ENCODE measurements around the gene TMEM233.

DNA sequence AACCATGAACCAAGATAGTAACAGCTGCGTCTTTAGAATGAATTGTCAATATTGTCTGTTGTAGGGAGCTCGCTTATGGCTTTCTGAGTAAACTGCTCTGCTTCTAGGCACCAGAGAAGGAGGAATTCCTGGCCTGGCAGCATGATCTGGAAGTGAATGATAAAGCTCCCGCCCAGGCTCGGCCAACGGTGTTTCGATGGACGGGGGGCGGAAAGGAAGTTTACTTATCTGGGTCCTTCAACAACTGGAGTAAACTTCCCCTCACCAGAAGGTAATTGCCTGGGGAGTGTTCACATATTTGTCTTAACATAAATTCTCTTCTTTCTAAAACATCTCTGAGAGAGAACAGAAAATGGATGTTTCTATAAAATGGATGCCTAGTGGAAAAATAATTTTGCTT is 78.6 kb downstream of the TMEM233 start:
- TF ChIP-seq CREB1 (CRISPR knock-in tag; IDR thresholded peaks at IDR 0.05) = no peak
- TF ChIP-seq, protein P1, sequence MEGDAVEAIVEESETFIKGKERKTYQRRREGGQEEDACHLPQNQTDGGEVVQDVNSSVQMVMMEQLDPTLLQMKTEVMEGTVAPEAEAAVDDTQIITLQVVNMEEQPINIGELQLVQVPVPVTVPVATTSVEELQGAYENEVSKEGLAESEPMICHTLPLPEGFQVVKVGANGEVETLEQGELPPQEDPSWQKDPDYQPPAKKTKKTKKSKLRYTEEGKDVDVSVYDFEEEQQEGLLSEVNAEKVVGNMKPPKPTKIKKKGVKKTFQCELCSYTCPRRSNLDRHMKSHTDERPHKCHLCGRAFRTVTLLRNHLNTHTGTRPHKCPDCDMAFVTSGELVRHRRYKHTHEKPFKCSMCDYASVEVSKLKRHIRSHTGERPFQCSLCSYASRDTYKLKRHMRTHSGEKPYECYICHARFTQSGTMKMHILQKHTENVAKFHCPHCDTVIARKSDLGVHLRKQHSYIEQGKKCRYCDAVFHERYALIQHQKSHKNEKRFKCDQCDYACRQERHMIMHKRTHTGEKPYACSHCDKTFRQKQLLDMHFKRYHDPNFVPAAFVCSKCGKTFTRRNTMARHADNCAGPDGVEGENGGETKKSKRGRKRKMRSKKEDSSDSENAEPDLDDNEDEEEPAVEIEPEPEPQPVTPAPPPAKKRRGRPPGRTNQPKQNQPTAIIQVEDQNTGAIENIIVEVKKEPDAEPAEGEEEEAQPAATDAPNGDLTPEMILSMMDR (IDR thresholded peaks at IDR 0.05) = no peak
- TF ChIP-seq, protein P2, sequence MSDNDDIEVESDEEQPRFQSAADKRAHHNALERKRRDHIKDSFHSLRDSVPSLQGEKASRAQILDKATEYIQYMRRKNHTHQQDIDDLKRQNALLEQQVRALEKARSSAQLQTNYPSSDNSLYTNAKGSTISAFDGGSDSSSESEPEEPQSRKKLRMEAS (CRISPR knock-in tag; IDR thresholded peaks at IDR 0.05) = no peak
- TF ChIP-seq NR3C1 (CRISPR knock-in tag; conservative IDR thresholded peaks at IDR 0.05; ENCODE audit: low read depth) = no peak
- no peak for TF ChIP-seq ARID4B (CRISPR knock-in tag; IDR thresholded peaks at IDR 0.05; ENCODE audit: borderline replicate concordance)
- TF ChIP-seq RELA (CRISPR knock-in tag; IDR thresholded peaks at IDR 0.05; ENCODE audit: borderline replicate concordance) = no peak
